ENCODE measurements around the gene SNED1. TPM values are rescaled to one million over a fixed set of nuclear protein-coding genes. Genes with fewer than 3 reads are reported as not detected.

Gene SNED1
- total RNA-seq, 2 experiments from 2014 or later = 0.69 to 0.78 TPM

DNA sequence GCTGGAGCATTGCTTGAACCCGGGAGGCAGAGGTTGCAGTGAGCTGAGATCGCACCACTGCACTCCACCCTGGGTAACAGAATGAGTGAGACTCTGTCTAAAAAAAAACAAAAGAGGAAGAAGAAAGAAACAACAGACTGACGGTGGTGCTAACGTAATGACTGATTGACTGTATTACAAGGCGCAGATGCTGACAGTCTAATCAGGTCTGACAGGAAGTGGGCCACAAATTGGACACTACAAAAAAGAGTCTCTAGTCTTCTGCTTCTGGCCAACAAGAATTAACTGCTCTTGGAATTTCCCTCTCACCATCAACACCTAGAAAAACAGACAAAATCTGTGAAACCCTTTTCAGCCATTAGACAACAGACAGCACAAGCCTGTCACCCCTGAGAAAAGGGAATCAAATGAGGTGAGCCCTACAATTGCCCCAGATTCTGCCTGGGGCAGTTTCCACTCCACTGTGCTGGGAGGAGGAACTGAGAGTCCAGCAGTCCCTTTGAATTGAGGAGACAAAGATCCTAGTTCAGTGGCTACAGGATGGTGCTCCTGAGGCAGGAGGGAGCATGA is 43.3 kb downstream of the SNED1 start:
- no peak for DNase-seq
- CTCF ChIA-PET = no interaction called here
- H3K27ac Mint-ChIP-seq = no peak overlapping the region

DNA sequence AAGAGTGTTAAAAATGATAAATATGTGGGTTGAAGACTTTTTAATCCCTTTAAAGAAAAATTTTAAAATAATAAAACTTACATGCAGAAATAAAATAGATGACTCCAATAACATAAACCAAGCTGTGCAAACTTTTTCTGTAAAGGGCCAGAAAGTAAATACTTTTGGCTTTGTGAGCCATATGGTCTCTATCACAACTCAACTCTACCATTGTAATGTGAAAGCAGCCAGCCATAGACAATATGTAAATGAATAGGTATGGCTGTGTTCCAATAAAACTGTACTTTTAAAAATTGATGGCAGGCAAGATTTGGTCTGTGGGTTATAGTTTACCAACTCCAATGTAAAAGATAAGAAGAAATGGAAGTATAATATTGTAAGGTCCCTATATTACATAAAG is 45.2 kb downstream of the SNED1 start:
- no peaks in the 10 kb centered on the region for H3K36me3 Mint-ChIP-seq (ENCODE audit: low read depth)
- POLR2A ChIA-PET = interaction anchor here (0.6 kb wide), 1 partner anchor 138 kb away, joined by 4 read pairs; no protein-coding TSS in a partner anchor
- no peaks in the 10 kb centered on the region for H3K27me3 Mint-ChIP-seq
- intact Hi-C loops (cut with DNase I, micrococcal nuclease) = no loop called here
- DNase-seq (no peak), ATAC-seq (no peak)
- no peaks in the 10 kb centered on the region for H3K9me3 Mint-ChIP-seq (ENCODE audit: low read depth)
- H3K4me1 Mint-ChIP-seq = peaks cover 2% of the 10 kb centered on the region
- CTCF ChIA-PET = interaction anchor here (1.5 kb wide), 1 partner anchor 25 kb away, joined by 3 read pairs; no protein-coding TSS in a partner anchor
- H3K4me3 Mint-ChIP-seq = no peak overlapping the region
- H3K27ac Mint-ChIP-seq = no peak overlapping the region

More for the DNA sequence above, 43.3 kb downstream of the SNED1 start:
- H3K4me1 Mint-ChIP-seq = peaks cover 9% of the 10 kb centered on the region
- no peaks in the 10 kb centered on the region for H3K36me3 Mint-ChIP-seq (ENCODE audit: low read depth)
- peak; percentile 59 for ATAC-seq
- H3K27me3 Mint-ChIP-seq = no peaks in the 10 kb centered on the region
- no peaks in the 10 kb centered on the region for H3K9me3 Mint-ChIP-seq (ENCODE audit: low read depth)
- H3K4me3 Mint-ChIP-seq = no peak overlapping the region
- intact Hi-C loops (cut with DNase I, micrococcal nuclease) = no loop called here
- POLR2A ChIA-PET = no interaction called here

DNA sequence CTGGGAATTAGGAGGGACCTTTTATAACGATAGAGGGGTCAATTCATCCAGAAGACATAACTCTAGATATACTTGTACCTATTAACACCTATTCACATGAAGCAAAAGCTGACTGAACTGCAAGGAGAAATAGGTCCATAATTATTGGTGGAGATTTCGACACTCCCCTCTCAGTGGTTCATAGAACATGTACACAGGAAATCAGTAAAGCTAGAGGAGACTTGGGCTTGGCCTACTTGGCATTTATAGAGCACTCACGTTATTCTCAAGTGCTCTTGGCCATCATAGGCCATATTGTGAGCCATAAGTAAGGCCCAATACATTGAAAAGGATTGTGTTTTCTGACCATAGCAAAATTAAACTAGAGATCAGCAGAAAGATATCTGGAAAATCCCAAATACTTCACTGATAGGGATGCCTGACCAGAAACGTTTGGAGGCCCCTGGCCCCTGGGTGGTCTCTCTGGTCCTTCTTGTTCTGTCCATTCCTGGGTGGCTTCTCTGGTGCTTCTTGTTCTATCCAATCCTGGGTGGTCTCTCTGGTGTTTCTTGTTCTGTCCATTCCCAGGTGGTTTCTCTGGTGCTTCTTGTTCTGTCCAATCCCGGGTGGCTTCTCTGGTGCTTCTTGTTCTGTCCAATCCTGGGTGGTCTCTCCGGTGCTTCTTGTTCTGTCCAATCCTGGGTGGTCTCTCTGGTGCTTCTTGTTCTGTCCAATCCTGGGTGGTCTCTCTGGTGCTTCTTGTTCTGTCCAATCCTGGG is 49.0 kb downstream of the SNED1 start:
- Mint-ChIP-seq H3K9me3 (ENCODE audit: low read depth) (no peaks in the 10 kb centered on the region), H3K4me1 (no peaks in the 10 kb centered on the region), H3K27me3 (no peaks in the 10 kb centered on the region), H3K4me3 (no peak overlapping the region), H3K27ac (no peak overlapping the region), H3K36me3 (ENCODE audit: low read depth) (no peaks in the 10 kb centered on the region)
- intact Hi-C loops (cut with DNase I, micrococcal nuclease) = no loop called here
- ATAC-seq = no peak
- DNase-seq = no peak
- POLR2A ChIA-PET = no interaction called here
- CTCF ChIA-PET = no interaction called here

DNA sequence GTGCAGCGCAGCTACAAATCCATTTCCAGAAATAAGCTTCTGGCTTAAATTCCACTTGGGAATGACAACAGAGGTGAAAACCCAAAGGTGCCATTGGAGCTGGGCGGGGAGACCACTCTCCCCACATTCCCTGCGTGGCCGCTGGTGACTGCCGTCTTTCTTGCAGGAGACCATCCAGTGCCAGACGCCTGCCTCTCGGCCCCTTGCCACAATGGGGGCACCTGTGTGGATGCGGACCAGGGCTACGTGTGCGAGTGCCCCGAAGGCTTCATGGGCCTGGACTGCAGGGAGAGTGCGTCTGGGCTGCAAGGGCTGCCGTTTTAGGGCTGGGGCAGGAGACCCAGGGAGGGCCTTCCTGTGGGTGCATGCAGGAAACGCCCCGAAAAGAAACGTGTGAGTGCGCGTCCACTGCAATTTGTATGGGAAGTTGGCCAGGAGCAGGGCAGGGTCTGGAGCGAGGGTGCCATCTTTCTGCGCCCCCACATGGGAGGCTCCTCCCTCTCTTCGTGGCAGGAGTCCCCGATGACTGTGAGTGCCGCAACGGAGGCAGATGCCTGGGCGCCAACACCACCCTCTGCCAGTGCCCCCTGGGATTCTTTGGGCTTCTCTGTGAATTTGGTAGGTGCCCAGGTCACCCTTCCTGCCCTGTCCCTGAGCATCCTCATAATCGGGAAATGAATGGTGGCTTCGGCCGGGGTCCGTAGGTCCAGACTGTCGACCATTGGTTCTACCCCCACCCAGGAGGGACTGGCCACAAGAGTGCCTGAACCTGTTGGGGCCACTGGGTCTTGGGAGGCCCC is 49.9 kb downstream of the SNED1 start:
- H3K9me3 Mint-ChIP-seq (ENCODE audit: low read depth) = no peaks in the 10 kb centered on the region
- DNase-seq (no peak), ATAC-seq (no peak)
- intact Hi-C loops (cut with DNase I, micrococcal nuclease) = no loop called here
- H3K27me3 Mint-ChIP-seq = no peaks in the 10 kb centered on the region
- ChIA-PET POLR2A (no interaction called here), CTCF (interaction anchor here (0.5 kb wide), 1 partner anchor 134 kb away, joined by 3 read pairs; no protein-coding TSS in a partner anchor)
- H3K27ac Mint-ChIP-seq = no peak overlapping the region
- H3K4me1 Mint-ChIP-seq = no peaks in the 10 kb centered on the region
- no peak overlapping the region for H3K4me3 Mint-ChIP-seq
- no peaks in the 10 kb centered on the region for H3K36me3 Mint-ChIP-seq (ENCODE audit: low read depth)

DNA sequence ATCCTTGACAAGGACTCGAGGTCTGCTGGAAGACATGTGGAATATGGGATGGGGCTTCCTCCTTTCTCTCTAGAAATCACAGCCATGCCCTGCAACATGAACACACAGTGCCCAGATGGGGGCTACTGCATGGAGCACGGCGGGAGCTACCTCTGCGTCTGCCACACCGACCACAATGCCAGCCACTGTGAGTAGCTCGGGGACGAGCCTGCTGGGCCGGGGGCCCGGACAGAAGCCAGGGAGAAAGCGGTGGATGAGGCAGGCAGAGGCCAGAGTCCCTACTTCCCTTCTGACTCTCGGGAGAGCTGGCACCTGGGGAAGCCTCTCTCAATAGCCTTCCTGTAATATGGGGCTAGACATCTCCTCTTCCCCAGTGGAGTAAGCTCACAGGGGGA is 50.5 kb downstream of the SNED1 start:
- Mint-ChIP-seq H3K36me3 (ENCODE audit: low read depth) (no peaks in the 10 kb centered on the region), H3K9me3 (ENCODE audit: low read depth) (no peaks in the 10 kb centered on the region), H3K27ac (no peak overlapping the region), H3K4me1 (no peaks in the 10 kb centered on the region), H3K4me3 (no peak overlapping the region), H3K27me3 (no peaks in the 10 kb centered on the region)
- POLR2A ChIA-PET = no interaction called here
- ATAC-seq = no peak
- intact Hi-C loops (cut with DNase I, micrococcal nuclease) = no loop called here
- CTCF ChIA-PET = interaction anchor here (0.5 kb wide), 1 partner anchor 135 kb away, joined by 3 read pairs; no protein-coding TSS in a partner anchor
- DNase-seq = no peak

DNA sequence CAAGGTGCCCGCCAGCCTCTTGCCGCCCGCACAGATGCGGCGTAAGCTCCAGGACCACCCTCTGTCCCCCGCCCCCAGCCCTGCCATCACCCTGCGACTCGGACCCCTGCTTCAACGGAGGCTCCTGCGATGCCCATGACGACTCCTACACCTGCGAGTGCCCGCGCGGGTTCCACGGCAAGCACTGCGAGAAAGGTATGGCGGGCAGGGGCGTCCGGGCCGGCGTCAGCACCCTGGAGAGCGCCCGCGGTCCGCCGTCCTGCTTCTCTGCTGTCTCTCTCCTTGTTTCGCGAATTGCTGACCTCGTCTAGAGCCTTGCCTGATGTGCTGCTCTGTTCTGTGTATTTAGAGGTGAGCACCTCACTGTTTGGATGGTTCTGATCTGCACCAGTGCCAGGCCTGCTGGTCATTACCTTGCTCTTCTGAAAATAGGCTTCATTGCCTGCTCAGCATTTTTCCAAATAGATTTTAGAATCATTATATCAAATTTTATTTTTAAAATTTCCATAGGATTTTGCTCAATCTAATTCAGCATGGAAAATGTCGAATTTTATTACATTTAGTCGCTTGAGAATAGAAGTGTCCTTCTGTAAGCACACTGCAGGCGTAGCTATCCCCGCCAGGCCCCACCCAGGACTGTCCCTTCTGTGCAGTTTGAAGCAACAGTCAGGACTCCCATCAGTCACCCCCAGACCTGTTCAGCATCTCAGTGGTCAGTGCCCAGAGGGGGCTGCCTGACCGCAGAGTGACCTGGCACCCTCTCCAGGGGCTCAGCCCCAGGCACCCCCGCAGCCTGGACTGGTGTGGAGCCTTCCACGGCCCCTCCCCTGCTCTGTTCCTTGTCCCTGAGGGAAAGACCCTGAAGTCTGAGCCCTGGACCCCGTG is 51.6 kb downstream of the SNED1 start:
- intact Hi-C loops (cut with DNase I, micrococcal nuclease) = no loop called here
- no peaks in the 10 kb centered on the region for H3K27me3 Mint-ChIP-seq
- ATAC-seq = no peak

DNA sequence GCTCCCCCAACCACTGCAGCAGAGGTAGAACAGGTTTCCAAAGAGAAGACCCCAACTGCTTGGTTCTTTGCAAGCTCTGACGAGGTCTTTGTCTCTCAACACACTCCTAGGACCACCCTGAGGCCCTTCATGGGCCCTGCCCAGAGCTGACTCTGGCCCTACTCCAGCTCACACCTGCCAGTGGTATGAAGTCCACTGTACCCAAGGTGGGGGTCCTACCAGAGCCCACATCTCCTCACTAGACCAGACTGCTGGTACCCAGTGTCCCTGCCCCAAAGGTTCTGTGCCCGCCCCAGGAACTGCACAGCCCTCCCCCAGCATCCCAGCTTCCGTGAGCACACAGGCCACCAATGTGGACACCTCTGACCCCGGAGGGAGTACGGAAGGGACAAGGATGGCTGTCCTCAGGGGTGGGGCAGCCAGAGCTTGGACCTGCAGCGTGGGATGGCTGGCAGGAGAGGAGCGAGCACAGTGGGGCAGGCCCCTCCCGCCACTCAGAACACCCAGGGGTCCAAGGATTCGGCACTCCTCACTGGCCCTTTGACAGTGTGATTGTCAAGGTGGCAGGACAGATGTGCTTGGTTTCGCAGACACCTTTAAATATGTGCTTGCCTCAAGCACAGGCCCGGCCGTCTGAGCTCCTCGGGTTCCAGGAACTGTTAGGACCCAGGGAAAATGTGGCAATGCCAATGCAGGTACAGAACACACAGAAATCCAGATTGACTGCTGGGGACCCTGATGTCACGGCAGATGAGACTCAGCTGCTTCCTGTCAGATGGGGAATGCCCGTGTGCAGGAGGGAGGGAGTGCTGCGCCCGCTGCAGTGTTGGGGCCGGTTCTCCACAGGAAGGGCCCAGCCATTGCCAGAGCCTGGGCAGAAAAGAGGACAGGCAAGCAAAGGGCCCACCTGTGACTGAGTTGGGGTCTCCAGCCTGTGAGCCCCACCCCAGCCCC is 52.5 kb downstream of the SNED1 start:
- intact Hi-C loops (cut with DNase I, micrococcal nuclease) = no loop called here
- POLR2A ChIA-PET = no interaction called here
- CTCF ChIA-PET = interaction anchor here (0.5 kb wide), 1 partner anchor 434 kb away, joined by 3 read pairs; no protein-coding TSS in a partner anchor
- H3K27ac Mint-ChIP-seq = no peak overlapping the region
- DNase-seq (no peak), ATAC-seq (no peak)
- no peaks in the 10 kb centered on the region for H3K36me3 Mint-ChIP-seq (ENCODE audit: low read depth)
- H3K4me1 Mint-ChIP-seq = no peaks in the 10 kb centered on the region
- H3K4me3 Mint-ChIP-seq = no peak overlapping the region
- H3K27me3 Mint-ChIP-seq = no peaks in the 10 kb centered on the region
- H3K9me3 Mint-ChIP-seq (ENCODE audit: low read depth) = no peaks in the 10 kb centered on the region

More for the DNA sequence above, 51.6 kb downstream of the SNED1 start:
- Mint-ChIP-seq H3K27ac (no peak overlapping the region), H3K4me3 (no peak overlapping the region), H3K36me3 (ENCODE audit: low read depth) (no peaks in the 10 kb centered on the region), H3K9me3 (ENCODE audit: low read depth) (no peaks in the 10 kb centered on the region), H3K4me1 (no peaks in the 10 kb centered on the region)
- DNase-seq = no peak
- ChIA-PET CTCF (no interaction called here), POLR2A (no interaction called here)

DNA sequence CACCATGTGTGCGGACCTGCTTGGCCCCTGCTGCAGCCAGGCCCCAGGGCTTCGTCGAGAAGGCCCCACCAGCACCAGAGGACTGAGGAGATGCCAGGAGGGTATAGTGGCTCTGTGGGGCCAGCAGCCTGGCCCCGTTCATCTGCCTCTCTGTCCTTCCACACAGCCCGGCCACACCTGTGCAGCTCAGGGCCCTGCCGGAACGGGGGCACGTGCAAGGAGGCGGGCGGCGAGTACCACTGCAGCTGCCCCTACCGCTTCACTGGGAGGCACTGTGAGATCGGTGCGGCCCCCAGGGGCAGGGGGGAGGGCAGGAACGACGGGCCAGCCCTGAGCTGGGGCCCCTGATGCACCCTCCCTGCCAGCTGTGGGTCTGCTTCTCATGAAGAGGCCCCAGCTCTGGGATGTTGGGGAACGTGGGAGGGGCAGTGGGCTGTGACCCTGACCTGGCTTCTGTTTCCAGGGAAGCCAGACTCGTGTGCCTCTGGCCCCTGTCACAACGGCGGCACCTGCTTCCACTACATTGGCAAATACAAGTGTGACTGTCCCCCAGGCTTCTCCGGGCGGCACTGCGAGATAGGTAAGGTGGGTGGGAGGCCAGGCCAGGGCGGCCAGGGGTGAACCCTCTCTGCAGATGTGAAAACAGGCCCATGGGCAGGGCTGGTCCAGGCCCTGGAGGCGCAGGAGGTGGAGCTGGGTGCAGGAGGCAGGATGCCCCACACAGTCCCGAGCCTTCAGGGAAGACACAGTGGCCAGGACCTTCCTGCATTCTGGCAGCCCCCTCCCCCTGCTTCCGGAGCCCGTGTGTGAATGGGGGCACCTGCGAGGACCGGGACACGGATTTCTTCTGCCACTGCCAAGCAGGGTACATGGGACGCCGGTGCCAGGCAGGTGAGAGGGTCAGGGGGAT is 53.4 kb downstream of the SNED1 start:
- DNase-seq = no peak
- Mint-ChIP-seq H3K4me1 (no peaks in the 10 kb centered on the region), H3K36me3 (ENCODE audit: low read depth) (no peaks in the 10 kb centered on the region), H3K4me3 (no peak overlapping the region), H3K27ac (no peak overlapping the region), H3K9me3 (ENCODE audit: low read depth) (no peaks in the 10 kb centered on the region), H3K27me3 (no peaks in the 10 kb centered on the region)
- intact Hi-C loops (cut with DNase I, micrococcal nuclease) = no loop called here
- ChIA-PET POLR2A (no interaction called here), CTCF (interaction anchor here (0.6 kb wide), 1 partner anchor 136 kb away, joined by 3 read pairs; no protein-coding TSS in a partner anchor)
- ATAC-seq = no peak

DNA sequence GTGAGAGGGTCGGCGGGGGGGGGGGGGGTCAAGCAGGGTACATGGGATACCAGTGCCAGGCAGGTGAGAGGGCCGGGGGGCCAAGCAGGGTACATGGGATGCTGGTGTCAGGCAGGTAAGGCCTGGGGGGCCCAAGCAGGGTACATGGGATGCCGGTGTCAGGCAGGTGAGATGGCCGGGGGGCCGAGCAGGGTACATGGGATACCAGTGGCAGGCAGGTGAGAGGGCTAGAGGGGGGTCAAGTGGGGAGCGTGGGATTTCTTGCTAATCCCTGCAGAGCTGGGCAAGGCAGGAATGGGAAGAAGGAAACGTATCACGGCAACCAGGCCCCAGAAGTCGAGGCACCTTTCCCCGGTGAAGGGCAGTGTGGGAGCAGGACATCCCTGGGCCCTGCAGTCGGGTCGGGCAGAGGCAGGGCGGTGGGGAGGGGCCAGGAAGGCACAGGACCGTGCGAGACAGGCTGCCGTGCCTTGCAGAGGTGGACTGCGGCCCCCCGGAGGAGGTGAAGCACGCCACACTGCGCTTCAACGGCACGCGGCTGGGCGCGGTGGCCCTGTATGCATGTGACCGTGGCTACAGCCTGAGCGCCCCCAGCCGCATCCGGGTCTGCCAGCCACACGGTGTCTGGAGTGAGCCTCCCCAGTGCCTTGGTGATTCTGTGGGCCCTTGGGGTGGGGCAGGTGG is 54.4 kb downstream of the SNED1 start:
- Mint-ChIP-seq H3K9me3 (ENCODE audit: low read depth) (no peaks in the 10 kb centered on the region), H3K27ac (no peak overlapping the region), H3K36me3 (ENCODE audit: low read depth) (no peaks in the 10 kb centered on the region), H3K4me3 (no peak overlapping the region), H3K4me1 (peaks cover 2% of the 10 kb centered on the region), H3K27me3 (no peaks in the 10 kb centered on the region)
- intact Hi-C loops (cut with DNase I, micrococcal nuclease) = no loop called here
- DNase-seq (no peak), ATAC-seq (no peak)
- CTCF ChIA-PET = no interaction called here
- POLR2A ChIA-PET = interaction anchor here (0.5 kb wide), 1 partner anchor 30 kb away, joined by 3 read pairs; no protein-coding TSS in a partner anchor
